Fibroblast of skin of back (primary cell): Measurements from ENCODE around the gene UPF3A.
A peak's percentile ranks its signal among the peaks of the same experiment; 100 is the strongest.

Experiments
- DNase-seq: peaks from one replicate; pipeline ENCODE4 v3.0.0-alpha.2; 2013

Gene UPF3A

DNA sequence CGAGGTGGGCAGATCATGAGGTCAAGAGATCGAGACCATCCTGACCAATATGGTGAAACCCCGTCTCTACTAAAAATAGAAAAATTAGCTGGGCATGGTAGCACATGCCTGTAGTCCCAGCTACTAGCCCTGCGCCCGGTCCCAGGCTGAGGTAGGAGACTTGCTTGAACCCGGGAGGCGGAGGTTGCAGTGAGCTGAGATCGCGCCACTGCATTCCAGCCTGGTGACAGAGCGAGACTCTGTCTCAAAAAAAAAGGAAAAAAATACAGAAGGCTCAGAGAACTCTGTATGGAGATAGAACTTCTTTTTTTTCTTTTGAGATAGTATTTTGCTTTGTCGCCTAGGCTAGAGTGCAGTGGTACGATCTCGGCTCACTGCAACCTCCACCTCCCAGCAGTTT, 17.1 kb upstream of the UPF3A start:
- peak; percentile 51 for DNase-seq

DNA sequence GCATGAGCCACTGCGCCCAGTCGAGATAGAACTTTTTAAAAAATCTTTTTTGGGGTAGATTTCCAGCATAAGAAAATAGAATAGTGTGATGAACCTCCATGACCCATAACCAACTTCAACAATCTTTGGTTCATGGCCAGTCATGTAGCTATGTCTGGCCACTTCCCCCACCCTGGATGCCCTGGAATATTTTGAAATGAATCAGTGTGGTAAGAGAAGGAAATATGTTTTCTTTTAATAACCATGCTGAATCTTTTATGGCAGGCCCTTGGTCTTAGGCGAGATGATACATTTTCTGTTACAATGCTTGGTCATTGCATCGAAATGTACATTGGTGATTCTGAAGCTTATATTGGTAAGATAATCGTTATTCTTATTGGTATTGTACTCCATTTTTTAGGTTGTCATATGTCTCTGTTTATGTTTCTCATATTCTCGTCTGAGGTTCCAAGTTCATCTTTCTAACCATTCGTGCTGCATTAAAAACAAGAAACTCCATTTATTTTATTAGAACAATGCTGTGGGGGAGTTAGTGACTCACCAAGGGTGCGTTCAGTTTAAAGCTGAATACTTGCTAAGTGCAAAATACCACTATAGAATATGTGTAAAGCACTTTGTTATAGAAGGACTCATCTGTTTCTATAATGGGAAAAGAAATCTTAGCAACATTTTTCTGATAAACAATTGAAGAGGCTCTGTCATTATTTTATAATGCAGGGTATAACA, 16.4 kb upstream of the UPF3A start:
- peak; percentile 97 for DNase-seq

DNA sequence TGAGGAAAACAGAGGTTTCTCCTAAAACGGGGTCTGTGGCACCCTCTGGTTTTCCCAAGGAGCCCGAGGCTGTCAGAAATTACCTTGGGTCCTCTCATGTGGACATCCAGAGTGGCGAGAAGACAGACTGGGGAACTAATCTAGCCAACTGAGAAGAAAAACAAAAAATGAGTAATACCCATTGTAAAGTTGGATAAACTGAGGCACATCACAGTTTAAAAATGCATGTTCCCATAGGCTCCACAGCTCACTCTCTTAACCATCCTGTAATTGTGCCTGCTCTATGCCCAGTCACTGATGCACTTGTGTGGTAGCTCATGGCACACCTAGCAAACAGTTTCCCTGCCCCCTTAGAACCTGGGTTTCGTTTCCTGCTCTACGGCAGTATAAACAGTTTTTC, 15.2 kb upstream of the UPF3A start:
- no peak for DNase-seq

DNA sequence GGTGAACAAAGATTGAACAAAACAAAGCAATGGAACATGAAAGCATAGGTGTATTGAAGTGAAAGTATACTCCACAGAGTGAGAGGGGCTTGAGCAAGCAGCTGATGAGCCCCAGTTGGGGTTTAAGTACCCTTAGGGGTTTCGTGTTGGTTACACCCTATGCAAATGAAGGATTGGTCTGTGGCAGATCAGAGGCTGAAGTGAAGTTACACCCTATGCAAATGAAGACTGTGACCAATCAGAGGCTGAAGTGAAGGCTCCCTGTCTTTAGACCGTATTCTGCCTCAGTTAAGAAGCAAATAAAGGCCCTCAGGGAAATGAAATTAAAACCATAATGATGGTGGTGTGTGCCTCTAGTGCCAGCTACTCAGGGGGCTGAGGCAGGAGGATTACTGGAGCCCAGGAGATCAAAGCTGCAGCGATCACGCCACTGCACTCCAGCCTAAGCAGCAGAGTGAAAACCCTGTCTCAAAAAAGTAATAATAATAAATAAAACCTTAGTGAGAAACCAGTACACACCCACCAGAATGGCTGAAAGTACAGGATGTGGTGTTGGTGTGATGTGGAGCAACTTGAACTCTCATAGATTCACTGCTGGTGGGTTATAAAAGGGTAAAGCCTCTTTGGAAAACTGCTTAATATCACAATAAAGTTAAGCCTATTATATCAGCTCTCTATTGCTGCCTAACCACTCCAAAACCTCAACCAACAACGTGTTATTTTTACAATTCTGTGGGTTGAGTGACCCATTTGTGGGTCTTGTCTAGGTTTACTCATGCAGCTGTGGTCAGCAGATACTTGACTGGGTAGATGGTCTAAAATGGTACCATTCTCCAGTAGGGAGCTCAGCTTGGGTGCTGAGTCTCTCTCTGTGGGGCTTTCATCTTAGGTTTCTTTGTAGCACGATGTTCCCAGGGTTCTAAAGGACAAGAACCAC, 12.8 kb upstream of the UPF3A start:
- DNase-seq = no peak

DNA sequence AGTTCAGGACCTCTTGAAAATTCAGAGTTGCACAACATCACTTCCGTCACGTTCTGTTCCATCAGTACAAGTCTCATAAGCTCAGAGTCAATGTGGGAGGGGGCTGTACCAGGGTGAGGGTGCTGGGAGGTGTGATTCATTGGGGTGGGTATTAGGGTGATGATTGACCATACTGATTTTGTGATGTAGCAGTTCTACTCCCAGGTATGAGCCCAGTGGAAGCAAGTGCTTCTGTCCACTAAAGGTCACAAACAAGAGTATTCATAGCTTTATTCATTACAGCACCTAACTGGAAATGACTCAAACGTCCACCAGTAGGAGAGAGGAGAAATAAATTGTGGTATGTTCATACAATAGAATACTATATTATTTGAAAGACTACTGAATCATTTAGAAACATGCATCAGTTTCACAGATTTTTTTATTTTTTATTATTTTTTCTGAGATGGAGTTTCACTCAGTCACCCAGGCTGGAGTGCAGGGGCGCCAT, 12.1 kb upstream of the UPF3A start:
- DNase-seq = no peak

DNA sequence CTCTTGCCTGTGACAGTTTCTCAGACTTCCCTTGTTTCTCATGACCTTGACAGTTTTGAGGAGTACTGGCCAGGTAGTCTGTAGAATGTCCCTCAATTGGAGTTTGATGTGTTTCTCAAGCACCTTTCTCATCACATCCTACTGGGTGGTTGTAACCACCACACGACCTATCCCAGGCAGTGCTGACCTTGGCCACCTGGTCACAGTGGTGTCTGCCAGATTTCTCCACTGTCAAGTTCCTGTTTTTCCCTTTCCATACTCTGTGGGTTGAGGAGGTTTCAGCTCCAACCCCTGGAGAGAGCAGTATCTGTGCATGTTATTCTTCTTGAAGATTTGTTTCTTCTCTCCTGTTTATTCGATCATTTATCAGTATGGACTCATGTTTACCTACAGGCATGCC, 8.4 kb upstream of the UPF3A start:
- no peak for DNase-seq

DNA sequence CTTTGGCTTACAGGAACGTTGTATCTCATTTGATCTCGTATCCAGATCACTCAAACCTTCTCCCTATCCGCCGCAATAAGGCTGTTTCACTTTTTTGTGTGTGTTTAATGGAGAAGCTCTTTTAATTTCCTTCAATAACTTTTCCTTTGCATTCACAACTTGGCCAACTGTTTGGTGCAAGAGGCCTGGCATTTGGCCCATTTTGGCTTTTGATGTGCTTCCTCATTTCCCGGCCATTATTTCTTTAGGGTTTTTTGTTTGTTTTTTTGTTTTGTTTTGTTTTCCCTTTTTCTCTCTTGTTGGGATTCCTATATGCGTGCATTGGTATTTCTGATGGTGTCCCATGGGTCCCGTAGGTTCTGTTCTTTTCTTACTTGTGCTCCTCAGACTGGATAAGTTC, 6.1 kb upstream of the UPF3A start:
- DNase-seq = no peak

DNA sequence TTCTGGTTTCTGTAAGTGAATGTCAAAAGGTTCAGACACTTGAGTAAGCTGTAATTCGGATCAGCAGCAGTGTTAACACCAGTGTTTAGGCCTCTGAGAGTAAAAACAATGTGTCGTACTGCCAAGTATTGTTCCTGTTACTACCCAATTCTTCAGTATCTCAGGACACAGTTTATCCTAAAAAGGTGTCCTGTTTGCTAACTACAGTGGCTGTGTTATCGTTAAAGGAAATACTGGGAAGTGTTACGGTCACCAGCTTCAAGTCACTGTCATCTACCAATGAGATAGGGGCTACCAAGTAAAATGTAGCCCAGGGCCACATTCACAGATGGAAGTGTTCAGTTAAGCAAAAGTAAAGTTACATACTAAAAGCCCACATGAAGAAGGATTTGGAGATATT, 2.3 kb upstream of the UPF3A start:
- no peak for DNase-seq

DNA sequence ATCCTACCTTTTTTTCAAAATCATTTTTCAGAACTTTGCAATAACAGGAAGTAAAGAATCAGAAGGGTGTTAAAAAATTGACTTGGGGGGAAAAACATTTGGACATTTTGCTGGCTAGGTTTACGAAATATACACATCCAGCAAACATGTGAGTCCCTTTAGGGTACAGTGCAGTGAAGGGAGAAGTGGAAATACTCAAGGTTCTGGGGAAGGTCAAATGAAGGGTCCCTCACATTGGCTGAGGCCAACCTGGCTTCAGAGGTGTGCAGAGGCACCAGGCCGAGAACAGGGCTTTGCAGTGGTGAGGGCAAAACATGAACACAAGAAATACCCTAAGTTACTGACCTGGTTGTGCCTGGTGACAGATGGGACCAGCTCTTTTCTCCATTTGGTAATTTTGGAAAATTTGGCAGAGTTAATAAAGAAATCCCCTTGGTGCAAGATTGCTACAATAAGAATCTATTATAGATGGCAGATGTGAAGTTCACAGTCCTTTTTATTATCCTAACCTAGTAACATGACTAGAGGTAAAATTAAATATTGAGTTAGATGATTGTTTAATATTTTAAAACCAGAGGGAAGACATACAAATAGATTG, 1.5 kb upstream of the UPF3A start:
- no peak for DNase-seq

DNA sequence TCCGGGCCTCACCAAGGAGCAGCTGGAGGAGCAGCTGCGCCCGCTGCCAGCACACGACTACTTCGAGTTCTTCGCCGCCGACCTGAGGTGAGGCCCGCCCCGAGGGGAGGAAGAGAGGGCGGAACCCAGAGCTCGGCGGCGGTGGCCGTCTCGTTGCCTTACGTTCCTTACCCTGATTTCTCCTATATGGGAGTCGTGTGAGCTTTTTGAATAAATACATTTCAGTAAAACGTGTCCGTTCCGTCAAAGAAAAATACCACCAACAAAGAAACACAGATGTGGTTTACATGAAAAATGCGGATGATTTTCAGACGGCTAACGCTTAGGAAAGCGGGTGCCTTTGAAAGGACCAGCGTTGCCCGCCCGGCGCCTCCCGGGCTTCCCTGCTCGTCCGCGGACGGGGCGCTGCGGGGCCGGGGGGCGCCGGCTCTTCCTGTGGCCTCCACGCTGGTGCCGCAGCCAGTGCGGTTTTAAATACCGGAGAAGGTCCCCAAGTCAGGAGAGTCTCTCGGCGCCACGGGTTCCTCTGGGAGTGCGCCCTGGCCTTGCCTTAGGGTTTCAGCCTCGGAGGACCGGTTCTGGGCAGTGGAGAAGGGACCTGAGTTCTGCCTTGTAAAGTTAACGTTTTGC, 755 bp downstream of the UPF3A start:
- DNase-seq = no peak

DNA sequence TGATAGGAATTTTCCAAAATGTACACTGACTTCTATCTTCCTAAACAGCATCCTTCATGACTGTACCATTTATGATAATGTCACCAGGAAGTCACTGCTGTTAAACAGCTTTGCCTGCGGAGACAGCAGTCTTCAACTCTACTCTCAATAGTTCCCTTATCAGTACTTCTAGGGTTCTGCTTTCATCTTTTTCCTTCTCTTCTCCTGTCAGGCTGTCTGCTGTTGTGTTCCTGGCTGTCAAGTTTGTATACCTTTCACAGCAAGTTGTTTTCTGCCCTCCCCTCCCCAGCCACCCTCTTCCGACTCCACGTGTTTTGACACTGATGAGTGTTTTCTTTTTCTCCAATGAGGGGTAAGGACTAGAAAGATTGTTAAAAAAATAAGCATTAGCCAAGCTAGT, 2.2 kb downstream of the UPF3A start:
- no peak for DNase-seq

DNA sequence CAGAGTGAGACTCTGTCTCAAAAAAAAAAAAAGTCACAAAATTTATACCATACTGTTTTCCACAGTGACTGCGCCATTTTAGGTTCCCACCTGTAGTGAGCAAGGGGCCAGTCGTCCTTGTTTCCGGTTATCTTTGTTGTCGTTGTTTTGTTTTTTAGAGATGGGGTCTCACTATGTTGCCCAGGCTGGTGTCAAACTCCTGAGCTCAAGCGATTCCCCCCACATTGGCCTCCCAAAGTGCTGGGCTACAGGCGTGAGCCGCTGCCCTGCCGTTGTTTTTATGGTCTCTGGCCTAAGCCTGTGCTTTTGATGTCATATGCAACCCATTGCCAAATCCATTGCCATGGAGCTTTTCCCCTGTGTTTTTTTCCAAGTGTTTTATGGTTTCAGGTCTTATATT, 3.3 kb downstream of the UPF3A start:
- no peak for DNase-seq

DNA sequence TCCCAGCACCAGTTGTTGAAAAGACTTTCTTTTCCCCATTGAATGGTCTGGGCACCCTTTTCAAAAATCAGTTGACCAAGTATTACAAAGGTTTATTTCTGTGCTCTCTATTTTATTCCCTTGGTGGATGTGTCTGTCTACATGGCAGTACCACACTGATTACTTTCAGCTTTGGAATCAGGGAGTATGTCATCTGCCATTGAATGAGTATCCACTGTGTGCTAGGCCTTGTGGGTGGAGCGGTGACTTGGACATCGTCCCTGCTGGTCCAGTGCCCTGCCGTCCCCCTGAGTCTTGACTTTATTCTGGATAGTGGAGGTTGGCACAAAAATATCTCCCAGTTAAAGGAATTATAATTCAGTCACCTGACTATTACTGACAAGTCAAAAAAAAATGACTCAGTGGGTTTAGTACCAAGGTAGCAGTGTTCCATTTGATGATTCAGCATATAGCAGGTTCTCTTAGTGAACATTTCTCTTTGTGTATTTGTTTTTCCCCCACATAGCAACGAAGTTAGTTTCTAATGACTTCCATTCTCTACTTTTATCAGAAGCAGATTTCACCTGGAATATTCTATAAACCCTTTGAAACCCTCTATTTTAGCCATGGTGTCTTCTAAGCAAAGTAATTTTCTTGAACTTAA, 3.9 kb downstream of the UPF3A start:
- DNase-seq = no peak

DNA sequence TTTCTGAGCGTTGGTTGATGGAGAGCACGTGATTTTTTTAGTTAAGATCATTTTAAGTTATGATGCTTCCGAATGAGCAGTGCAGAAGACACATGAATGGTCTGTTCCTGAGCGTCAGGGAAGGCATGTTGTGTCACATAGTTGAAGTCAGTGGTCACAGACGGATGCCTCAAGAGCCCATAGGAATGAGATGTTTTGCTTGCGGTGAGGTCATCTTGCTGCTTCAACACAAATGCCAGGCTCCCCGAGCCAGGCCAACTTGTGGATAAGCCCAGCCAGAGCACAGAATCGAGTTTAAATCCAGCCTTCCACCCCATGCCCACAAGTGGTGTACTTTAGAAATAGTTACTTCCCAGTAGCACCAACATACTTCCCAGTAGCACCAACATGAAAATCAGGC, 5.4 kb downstream of the UPF3A start:
- peak; percentile 93 for DNase-seq

DNA sequence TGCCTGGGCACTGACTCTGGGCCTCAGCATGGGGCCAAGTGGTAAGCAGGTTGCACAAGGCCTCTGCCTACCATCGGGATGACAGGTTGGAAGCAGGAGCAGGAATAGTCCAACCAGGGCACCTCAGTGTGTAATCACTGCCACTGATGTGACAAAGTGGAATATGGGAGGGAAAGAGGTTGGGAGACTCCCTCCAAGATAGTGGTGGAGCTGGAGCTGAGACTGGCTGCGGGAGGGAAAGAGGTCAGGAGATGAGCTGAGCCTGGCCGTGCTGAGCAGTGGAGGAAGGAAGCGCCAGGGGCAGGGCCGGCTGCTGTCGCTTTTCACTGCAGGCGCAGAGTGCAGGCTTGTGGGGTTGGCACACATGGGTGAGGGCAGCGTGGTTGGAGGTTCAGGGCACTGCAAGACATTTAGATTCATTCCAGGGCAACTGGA, 6.8 kb downstream of the UPF3A start:
- no peak for DNase-seq

DNA sequence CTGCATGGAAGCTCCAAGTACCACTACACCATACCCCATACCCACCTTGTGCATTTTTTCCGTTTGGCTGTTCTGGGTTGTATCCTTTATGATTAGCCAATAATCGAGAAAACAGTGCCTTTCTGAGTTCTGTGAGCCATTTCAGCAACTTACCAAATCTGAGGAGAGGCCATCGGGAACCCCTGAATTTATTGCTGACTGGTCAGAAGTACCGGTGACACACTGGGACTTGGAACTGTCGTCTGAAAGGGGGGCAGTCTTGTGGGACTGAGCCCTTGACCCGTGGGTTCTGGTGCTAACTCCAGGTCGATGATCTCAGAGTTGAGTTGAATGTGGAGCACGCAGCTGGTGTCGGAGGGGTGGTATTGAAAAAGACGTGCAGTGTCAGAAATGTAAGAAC, 15.0 kb downstream of the UPF3A start:
- DNase-seq = no peak

DNA sequence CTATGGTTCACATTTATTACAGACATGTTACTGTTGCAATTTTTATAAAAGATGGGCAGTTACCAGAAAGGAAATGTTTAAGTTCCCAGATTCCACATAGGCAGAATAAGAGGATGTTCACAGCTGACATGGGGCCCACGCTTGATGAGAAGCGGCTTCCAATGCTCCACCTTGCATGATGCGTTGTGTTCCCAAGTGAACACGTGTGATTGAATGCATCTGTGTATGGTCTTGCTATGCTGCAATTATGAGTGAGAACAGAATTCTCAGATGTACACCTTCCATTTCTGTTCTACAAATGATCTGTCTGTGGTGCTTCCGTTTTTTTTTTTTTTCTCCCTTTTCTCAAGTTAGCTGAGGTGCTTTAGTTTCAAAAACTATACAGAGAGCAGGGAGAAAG, 15.5 kb downstream of the UPF3A start:
- no peak for DNase-seq

DNA sequence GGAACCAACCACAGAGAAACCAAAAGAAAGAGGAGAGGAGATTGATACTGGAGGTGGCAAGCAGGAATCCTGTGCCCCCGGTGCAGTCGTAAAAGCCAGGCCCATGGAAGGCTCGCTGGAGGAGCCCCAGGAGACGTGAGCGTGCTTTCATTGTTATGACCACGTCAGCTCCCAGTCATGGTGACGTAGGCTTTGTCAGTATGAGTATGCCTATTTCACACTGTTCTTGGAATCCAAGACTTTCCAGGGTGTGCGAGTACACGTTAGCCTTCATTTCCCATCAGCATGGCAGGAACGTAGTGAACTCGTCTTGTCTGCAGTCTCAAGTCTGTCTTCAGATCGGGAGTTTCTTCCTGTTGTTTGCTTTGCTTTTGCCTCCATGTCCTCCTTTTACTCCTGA, 17.5 kb downstream of the UPF3A start:
- DNase-seq = no peak

DNA sequence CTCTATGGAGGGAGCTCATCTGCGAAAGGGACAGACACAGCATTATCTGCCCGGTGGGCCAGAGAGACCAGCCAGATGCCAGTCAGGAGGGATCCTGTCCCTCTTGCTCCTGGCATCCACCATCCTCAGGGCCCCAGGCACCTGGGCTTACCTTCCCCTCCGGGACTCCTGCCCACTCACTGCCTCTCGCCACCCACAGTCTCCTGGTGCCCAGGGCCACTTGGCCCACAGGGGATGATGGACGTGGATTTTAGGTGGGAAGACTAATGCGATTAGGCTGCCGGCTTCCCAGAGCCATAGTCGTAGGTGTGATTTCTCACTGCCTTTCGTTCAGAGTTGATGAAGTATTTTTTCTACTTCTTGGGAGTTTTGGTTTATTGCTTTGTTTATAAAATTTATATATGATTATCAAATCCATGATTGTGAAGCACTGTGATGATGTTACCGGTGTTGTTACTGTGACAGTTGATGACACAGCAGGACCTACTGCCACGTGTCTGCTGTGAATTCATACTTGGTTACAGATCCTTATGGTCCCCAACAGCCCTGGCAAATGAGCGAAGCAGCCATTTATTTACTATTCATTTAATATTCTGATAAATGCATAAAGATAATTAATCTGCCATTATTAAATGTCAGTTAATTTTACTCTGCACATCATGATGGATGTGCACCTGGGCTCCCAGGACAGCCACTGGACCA, 18.4 kb downstream of the UPF3A start:
- no peak for DNase-seq

DNA sequence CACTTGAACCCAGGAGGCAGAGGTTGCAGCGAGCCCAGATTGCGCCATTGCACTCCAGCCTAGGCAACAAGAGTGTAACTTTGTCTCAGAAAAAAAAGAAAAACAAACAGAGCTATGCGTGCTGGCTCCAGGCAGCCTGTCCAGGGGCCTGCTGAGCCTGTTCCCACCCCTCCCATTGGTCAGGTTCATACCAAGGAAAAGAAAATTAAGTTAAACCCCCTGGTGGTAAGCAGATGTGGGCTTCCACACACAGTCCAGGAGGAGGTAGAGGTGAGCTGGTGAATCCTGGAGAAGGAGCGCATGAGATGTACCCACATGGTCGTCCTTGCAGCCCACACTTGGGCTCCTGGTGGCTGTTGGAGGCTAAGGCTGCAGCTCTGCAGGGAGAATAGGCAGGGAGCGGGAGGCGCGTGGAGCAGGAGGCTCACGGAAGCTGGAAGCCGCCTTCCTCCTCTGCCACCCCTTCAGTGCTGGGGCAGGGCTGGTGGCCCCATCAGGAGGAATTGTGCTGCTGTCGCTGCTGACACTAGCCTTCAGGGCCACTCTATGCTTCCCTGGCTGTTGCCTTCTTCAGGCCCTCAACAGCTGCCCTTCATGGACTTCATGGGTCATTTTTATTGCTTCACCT, 22.4 kb downstream of the UPF3A start:
- DNase-seq = no peak

DNA sequence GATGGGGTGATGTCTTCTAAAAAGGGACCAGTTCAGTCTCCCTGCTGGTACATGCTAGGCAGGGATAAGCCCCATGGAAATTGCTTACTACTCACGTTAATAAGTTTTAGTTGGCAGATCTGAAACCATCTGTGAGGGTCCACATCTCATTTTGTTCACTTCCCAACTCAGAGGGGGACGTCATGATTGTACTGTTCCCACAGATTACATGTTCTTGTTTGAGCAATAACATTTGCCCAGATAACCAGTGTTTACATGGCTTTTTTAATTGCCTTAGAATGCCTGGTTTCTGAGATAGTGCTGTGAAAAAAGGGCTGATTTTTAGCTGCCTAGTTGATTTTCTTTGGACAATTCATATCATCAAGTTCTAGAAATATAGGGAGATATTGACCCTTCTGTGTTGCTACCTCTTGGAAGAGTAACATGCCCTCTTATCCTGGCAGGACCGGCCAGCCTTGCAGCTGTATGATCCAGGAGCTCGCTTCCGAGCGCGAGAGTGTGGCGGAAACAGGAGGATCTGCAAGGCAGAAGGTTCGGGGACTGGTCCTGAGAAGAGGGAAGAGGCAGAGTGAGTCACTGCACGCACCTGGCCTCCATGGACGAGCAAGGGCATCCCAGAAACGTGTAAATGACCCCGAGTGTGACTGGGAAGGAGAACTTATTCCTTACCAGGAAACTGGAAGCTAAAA, 23.1 kb downstream of the UPF3A start:
- DNase-seq = no peak
